Testis (tissue), 3 donors: ENCODE results near the gene RAD23B. TPM values are rescaled to one million over a fixed set of nuclear protein-coding genes. Genes with fewer than 3 reads are reported as not detected.

Source experiments
- DNase-seq: peaks from one replicate; pipeline ENCODE4 v3.0.0-alpha.2; 2019
- H3K27ac ChIP-seq, 2 donors: fragments of 200-600 bp; sonication (generic); one replicate each; pipeline ENCODE4 v1.5.1; 2019
- H3K27me3 ChIP-seq: fragments of 200-600 bp; sonication (generic); one replicate; pipeline ENCODE4 v1.5.1; 2019
- H3K36me3 ChIP-seq: fragments of 200-600 bp; sonication (generic); one replicate; pipeline ENCODE4 v1.5.1; 2017; ENCODE audit warnings: low read depth; ENCODE audit errors: missing control alignments
- H3K4me1 ChIP-seq: fragments of 200-600 bp; sonication (generic); one replicate; pipeline ENCODE4 v1.5.1; 2019
- H3K4me3 ChIP-seq, 2 donors: fragments of 200-600 bp; sonication (generic); one replicate each; pipeline ENCODE4 v1.5.1; 2017 to 2019
- H3K9me3 ChIP-seq: fragments of 200-600 bp; sonication (generic); one replicate; pipeline ENCODE4 v1.5.1; 2017
- POLR2A ChIP-seq: fragments of 450-650 bp; IDR thresholded peaks from one replicate; pipeline ENCODE4 v1.6.1; 2017; ENCODE audit warnings: antibody characterized with exemption, mild to moderate bottlenecking, moderate library complexity
- WGBS, 2 donors: methylation state at CpG; one replicate each; pipeline ENCODE4 v1.1.5; 2018; 5-methylcytosine and 5-hydroxymethylcytosine counted together
- intact Hi-C: fragments of 100-400 bp; cut with DNase I; formaldehyde crosslinking; loops from one replicate; pipeline ENCODE4 v1.15.1; 2023; ENCODE audit warnings: low total_unique reads
- polyA plus RNA-seq: library from polyadenylated mRNA; stranded (reverse); fragments of 350-450 nt; fragmentation: Illumina TruSeq; extraction: RNeasy Lipid Tissue Mini Kit (QIAGEN cat#74804); gene quantifications from one replicate; pipeline ENCODE4 v1.2.3, GENCODE V29; 2014; ENCODE audit warnings: low read depth, low replicate concordance; ENCODE audit not compliant: insufficient read depth
- total RNA-seq, 2 donors: library from RNA; depleted of rRNA; stranded (reverse); fragments of >200 nt; gene quantifications; one replicate each; pipeline ENCODE4 v1.2.3, GENCODE V29; 2016
- TF ChIP-seq, protein P1 (sequence below), 3 experiments: fragments of 450-650 bp in 2 of 3; fragments of 200-600 bp in 1 of 3; sonication (generic) in 1 of 3; IDR thresholded peaks; one replicate each; pipeline ENCODE4 v1.5.1; 2016 to 2019; ENCODE audit warnings: antibody characterized with exemption in 3 of 3, mild to moderate bottlenecking in 2 of 3, moderate library complexity in 1 of 3

The RAD23B gene
- total and polyA plus RNA-seq, 3 donors from 2014 or later, result 116 to 199 (median 138) TPM

DNA sequence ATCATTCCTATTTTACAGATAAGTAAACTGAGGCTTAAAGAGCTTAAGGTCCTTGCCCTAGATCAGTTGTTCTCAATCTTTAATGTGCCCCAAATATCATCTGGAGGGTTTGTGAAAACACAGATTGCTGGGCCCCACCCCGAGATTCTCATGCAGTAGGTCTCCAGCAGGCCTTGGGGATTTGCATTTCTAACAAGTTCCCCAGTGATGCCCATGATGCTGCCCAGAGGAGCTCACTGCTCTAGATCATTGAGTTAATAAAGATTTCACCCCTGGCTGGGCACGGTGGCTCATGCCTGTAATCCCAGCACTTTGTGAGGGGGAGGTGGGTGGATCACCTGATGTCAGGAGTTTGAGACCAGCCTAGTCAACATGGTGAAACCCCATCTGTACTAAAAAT is 42.8 kb upstream of the RAD23B start:
- no peaks in the 10 kb centered on the region for H3K27me3 ChIP-seq
- no peak for DNase-seq
- H3K4me1 ChIP-seq, result no peaks in the 10 kb centered on the region
- intact Hi-C loops, result no loop called here
- WGBS, 2 donors, result 83 to 91% methylated on average over 2 of the region's 2 CpGs
- TF ChIP-seq, protein P1, sequence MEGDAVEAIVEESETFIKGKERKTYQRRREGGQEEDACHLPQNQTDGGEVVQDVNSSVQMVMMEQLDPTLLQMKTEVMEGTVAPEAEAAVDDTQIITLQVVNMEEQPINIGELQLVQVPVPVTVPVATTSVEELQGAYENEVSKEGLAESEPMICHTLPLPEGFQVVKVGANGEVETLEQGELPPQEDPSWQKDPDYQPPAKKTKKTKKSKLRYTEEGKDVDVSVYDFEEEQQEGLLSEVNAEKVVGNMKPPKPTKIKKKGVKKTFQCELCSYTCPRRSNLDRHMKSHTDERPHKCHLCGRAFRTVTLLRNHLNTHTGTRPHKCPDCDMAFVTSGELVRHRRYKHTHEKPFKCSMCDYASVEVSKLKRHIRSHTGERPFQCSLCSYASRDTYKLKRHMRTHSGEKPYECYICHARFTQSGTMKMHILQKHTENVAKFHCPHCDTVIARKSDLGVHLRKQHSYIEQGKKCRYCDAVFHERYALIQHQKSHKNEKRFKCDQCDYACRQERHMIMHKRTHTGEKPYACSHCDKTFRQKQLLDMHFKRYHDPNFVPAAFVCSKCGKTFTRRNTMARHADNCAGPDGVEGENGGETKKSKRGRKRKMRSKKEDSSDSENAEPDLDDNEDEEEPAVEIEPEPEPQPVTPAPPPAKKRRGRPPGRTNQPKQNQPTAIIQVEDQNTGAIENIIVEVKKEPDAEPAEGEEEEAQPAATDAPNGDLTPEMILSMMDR (IDR thresholded peaks at IDR 0.05), result no peak
- no peak for TF ChIP-seq POLR2A
- no peaks in the 10 kb centered on the region for H3K36me3 ChIP-seq
- H3K9me3 ChIP-seq, result no peaks in the 10 kb centered on the region
- H3K4me3 ChIP-seq, result no peak overlapping the region
- no peak overlapping the region for H3K27ac ChIP-seq

- Histone ChIP-seq H3K27me3 (no peaks in the 10 kb centered on the region), H3K9me3 (no peaks in the 10 kb centered on the region), H3K36me3 (no peaks in the 10 kb centered on the region), H3K27ac (no peak overlapping the region), H3K4me3 (no peak overlapping the region), H3K4me1 (no peaks in the 10 kb centered on the region)
- intact Hi-C loops, result no loop called here
- no peak for TF ChIP-seq POLR2A
- TF ChIP-seq, protein P1 (IDR thresholded peaks at IDR 0.05), result no peak
- DNase-seq, result no peak
- WGBS, 2 donors, result 89 to 93% methylated on average over 4 of the region's 4 CpGs
Measured at GRCh38 chr9:107242073-107243030, 40.7 kb upstream of the RAD23B start.

- no peaks in the 10 kb centered on the region for H3K9me3 ChIP-seq
- intact Hi-C loops, result no loop called here
- TF ChIP-seq, protein P1 (IDR thresholded peaks at IDR 0.05), result no peak
- no peak for TF ChIP-seq POLR2A
- no peak overlapping the region for H3K4me3 ChIP-seq
- no peak overlapping the region for H3K27ac ChIP-seq
- DNase-seq, result no peak
- WGBS, 2 donors, result 79 to 94% methylated on average over 5 of the region's 5 CpGs
- no peaks in the 10 kb centered on the region for H3K4me1 ChIP-seq
- no peaks in the 10 kb centered on the region for H3K36me3 ChIP-seq
- no peaks in the 10 kb centered on the region for H3K27me3 ChIP-seq
Measured at GRCh38 chr9:107243742-107244141, 39.3 kb upstream of the RAD23B start.

- intact Hi-C loops, result no loop called here
Measured at GRCh38 chr9:107246259-107247254, 36.5 kb upstream of the RAD23B start.

More at GRCh38 chr9:107246259-107247254, 36.5 kb upstream of the RAD23B start:
- TF ChIP-seq, protein P1 (IDR thresholded peaks at IDR 0.05), result no peak
- TF ChIP-seq POLR2A, result no peak
- Histone ChIP-seq H3K9me3 (no peaks in the 10 kb centered on the region), H3K27ac (no peak overlapping the region), H3K27me3 (no peaks in the 10 kb centered on the region), H3K36me3 (no peaks in the 10 kb centered on the region), H3K4me3 (no peak overlapping the region), H3K4me1 (peaks cover 5% of the 10 kb centered on the region)
- DNase-seq, result no peak
- WGBS, 2 donors, result 91 to 96% methylated on average over 5 of the region's 5 CpGs
